Stimulated activated CD4-positive, alpha-beta T cell treated with anti-CD3 and anti-CD28 coated beads, Interleukin-12 subunit alpha, Interleukin-12 subunit beta, amount 100 ng/mL, for 48 hours (primary cell): ENCODE measurements around the gene GIT2.
"Not testable (repeated sequence)": the region's sequence is repeated elsewhere in the genome, so short reads cannot be mapped to it uniquely, and the experiment has no call there.

Experiments
- DNase-seq, 3 donors: peaks; one replicate each; pipeline ENCODE4 v3.0.0-alpha.2; 2020; ENCODE audit warnings: low read depth in 2 of 3, low spot score in 1 of 3

The GIT2 gene, protein sequence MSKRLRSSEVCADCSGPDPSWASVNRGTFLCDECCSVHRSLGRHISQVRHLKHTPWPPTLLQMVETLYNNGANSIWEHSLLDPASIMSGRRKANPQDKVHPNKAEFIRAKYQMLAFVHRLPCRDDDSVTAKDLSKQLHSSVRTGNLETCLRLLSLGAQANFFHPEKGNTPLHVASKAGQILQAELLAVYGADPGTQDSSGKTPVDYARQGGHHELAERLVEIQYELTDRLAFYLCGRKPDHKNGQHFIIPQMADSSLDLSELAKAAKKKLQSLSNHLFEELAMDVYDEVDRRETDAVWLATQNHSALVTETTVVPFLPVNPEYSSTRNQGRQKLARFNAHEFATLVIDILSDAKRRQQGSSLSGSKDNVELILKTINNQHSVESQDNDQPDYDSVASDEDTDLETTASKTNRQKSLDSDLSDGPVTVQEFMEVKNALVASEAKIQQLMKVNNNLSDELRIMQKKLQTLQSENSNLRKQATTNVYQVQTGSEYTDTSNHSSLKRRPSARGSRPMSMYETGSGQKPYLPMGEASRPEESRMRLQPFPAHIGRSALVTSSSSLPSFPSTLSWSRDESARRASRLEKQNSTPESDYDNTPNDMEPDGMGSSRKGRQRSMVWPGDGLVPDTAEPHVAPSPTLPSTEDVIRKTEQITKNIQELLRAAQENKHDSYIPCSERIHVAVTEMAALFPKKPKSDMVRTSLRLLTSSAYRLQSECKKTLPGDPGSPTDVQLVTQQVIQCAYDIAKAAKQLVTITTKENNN

GRCh38 chr12:109995686-109996482 is at the start of gene GIT2:
Gene GIT2, minus strand, starts transcription at chr12:109996368. Its CDS starts 144 bp downstream, at chr12:109996224.
- DNase-seq, result peak; percentile 84 to 93 (median 92)

DNA sequence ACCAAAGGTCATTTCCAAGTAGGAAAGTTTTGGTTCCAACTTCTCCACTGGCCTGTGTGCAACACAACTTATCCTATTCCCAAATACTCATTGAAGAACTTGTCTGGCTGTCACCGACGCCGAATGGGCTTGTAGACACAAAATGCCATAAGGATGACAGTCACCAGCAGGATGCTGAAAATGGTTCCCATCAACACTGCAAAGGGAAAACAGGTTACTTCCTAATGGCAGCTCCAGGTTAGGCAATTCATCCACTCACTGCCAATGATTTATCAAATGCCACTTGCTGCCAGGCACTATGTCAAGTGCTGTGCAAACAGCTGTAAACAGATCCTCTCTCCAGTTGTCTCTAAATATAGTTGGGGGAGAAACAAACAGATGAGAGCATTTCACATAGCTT is 46.1 kb upstream of the GIT2 start:
- DNase-seq, result no peak

DNA sequence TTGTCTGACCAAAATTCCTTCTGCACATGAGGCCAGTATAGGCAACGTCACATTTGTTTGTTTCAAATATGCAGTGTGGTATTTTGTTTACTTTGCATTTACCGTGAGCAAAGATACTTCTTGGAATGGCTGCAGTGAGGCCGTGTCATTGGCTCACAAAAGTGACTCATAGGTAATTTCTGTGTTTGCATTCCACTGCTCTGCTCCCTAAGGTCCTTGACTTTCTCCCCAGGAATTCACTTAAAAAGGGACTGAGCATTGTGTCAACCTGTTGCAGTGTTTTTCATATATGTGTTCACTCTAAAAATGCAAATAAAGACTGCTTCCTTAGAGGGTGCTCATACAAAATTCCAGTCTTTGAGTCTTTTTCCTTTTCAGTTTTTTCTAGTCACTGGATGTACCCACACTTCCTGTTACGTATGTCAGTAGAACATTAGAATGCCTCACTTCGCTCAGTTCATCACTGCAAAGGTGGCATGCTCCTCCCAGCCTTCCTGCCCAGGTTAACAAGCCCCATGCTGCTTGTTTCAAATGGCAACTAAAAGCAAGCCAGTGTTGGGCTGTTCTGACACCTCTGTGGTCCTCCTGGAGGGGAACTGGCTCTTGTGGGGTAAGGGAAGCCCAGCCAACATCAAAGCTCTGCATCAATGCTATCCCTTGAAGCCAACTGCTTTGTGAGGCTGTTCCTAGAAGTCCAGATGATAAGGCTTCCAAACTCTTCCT is 43.1 kb upstream of the GIT2 start:
- no peak for DNase-seq

- DNase-seq, result no peak
These were observed 42.5 kb upstream of the GIT2 start for GRCh38 chr12:110038741-110039084.

GRCh38 chr12:110037315-110037714 is 41.1 kb upstream of the GIT2 start:
- no peak for DNase-seq

- DNase-seq, result no peak
These were observed 39.5 kb upstream of the GIT2 start for GRCh38 chr12:110035534-110036104.

- no peak for DNase-seq
These were observed 37.7 kb upstream of the GIT2 start for GRCh38 chr12:110033888-110034287.

GRCh38 chr12:110029290-110029815 is 33.2 kb upstream of the GIT2 start:
- DNase-seq, result no peak

DNA sequence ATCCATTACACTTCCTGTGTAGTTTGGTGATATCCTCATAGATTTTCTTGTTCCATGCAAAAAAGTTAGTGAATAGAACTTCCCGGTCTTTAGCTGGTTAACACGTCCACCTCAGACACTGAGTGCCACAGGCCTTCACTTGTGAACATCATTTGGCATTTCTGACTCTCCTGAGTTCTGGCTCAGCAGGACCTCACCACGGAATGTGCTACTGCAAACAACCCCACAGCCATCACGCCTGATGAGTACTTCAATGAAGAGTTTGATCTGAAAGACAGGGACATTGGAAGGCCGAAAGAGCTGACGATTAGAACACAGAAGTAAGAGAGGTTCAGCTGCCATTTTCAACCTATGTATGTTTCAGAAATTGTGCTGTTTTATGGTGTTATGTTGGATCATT is 32.2 kb upstream of the GIT2 start:
- no peak for DNase-seq

DNA sequence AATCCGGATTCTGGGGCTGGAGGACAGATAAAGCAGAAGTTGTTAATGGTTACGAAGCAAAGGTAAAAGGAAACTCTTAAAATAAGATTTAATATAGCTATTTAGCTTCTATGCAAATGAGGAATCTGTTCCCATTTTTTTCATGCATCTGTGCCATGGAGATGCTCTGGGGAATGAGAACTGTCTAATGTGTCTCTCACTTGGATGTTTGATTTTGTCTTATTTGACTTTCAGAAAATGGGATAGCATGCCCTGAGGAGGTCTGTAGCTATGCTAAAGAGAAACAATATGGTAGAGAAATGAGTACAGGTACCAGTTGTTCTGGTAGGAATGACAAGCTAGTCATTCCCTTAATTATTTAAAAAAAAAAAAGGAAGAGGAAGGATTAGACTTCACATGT is 27.9 kb upstream of the GIT2 start:
- no peak for DNase-seq

DNA sequence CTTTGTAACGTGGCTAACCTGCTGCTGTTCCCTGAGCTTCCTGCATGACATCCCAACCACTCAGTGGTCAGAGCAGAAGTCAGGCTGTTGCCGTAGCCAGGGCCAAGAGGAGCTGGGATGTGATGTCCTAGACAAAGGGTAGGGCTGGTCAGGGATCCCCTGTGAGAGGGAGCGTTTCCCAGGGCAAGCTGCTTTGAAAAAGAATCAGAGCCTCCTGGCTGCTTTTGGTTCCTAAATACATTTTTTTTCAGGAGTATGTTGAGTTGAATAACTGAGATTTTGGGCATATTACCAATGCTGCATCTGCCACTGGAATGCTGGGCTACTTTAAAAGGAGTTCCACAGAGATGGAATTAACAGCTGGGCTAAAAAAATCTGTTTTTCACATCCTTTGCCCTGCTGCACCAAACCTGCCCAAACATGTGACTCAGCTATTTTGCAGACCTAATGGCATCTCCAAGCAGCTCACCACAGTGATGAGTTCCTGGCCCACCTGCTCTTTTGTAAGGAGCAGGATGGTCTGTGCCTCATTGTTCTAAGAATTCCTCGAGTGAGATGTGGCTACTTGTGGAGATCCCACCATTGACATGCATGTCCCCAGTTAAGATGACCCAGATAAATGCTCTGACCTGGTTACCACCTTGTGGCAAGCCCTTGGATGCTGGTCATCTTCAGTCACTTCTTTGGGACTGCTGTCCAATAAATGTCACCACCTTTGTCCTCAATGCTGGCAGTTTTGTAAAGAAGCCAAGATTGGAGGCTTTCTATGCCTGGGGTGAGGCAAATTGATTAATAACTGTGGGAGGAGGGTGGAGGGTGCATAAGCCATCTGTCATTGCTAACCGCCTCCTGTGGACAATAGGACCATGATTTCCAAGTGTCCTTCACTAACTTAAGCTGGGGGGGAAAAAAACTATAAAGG is 27.2 kb upstream of the GIT2 start:
- no peak for DNase-seq

DNA sequence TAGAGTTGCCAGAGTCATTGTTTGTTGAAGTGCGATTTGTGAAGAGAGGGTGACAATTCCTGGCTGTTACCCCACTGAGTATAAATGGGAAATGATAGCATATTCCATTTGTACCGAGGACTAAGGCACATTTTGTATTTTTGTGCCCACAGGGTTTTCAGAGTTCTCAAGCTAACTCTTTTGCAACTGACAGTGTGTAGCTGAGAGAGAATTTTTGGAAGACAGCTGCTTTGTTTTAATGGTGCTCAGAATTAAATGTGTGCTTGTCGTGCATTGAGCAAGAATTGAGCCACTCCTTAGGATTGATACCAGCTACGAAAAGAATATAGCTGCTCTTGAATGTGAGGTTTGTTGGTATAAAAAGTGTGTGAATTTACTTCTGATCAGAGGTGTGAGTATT is 24.8 kb upstream of the GIT2 start:
- no peak for DNase-seq

GRCh38 chr12:110015132-110015531 is 19.0 kb upstream of the GIT2 start:
- no peak for DNase-seq

- DNase-seq, result no peak
These were observed 16.5 kb upstream of the GIT2 start for GRCh38 chr12:110012659-110013058.

GRCh38 chr12:110012137-110012536 is 16.0 kb upstream of the GIT2 start:
- DNase-seq, result no peak

- no peak for DNase-seq
These were observed 14.9 kb upstream of the GIT2 start for GRCh38 chr12:110010853-110011723.

GRCh38 chr12:110008681-110009398 is 12.7 kb upstream of the GIT2 start:
- not testable (repeated sequence) for DNase-seq

DNA sequence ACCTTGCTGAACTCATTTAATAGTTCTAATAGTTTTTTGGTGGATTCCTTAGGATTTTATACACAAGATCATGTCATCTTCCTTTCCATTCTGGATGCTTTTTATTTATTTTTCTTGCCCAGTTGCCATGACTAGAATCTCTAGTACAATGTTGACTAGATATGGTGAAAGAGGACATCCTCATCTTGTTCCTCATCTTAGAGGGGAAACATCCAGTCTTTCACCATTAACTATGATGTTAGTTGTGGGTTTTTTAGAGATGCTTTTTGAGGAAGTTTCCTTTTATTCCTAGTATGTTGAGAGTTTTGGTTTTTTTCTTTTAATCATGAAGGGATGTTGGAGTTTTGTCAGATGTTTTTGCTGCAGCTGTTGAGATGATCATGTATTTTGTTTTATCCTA is 11.7 kb upstream of the GIT2 start:
- DNase-seq, result no peak
